GM23338 (cell line): Measurements from ENCODE around the gene ADI1. TPM values are rescaled to one million over a fixed set of nuclear protein-coding genes. Genes with fewer than 3 reads are reported as not detected.

Source experiments
- ATAC-seq: fragments of 200-7000 bp; cut with Tn5 transposase; 3 replicates; pipeline ENCODE4 v1.9.1; 2020
- DNase-seq: peaks from one replicate; pipeline ENCODE4 v3.0.0-alpha.2; 2015; ENCODE audit warnings: low spot score
- H2AFZ ChIP-seq: fragments of 200-600 bp; sonication (generic); 2 replicates; pipeline ENCODE4 v1.8.0; 2016; ENCODE audit warnings: antibody characterized with exemption, mild to moderate bottlenecking, moderate library complexity
- H3F3A ChIP-seq: fragments of 200-600 bp; sonication (generic); replicated peaks from 2 replicates; pipeline ENCODE4 v1.8.0; 2017; ENCODE audit warnings: antibody characterized with exemption, mixed run types, low read depth
- H3K27ac ChIP-seq: fragments of 200-600 bp; sonication (generic); 2 replicates; pipeline ENCODE4 v1.6.1; 2016; ENCODE audit warnings: low read depth
- H3K27me3 ChIP-seq: fragments of 200-600 bp; sonication (generic); 2 replicates; pipeline ENCODE4 v1.8.0; 2016; ENCODE audit warnings: mild to moderate bottlenecking, mixed run types, moderate library complexity; ENCODE audit not compliant: insufficient read depth
- H3K36me3 ChIP-seq: fragments of 200-600 bp; sonication (generic); 2 replicates; pipeline ENCODE4 v1.8.0; 2016; ENCODE audit warnings: mild to moderate bottlenecking; ENCODE audit not compliant: insufficient read depth
- H3K4me1 ChIP-seq: fragments of 200-600 bp; sonication (generic); 2 replicates; pipeline ENCODE4 v1.8.0; 2016; ENCODE audit warnings: mild to moderate bottlenecking, moderate library complexity; ENCODE audit not compliant: insufficient read depth
- H3K4me2 ChIP-seq: fragments of 200-600 bp; sonication (generic); 2 replicates; pipeline ENCODE4 v1.7.1; 2017; ENCODE audit warnings: mixed run types
- H3K4me3 ChIP-seq: fragments of 200-600 bp; sonication (generic); 2 replicates; pipeline ENCODE4 v1.6.1; 2016; ENCODE audit warnings: mixed run types
- H3K79me2 ChIP-seq: fragments of 200-600 bp; sonication (generic); replicated peaks from 2 replicates; pipeline ENCODE4 v1.8.0; 2017; ENCODE audit warnings: mild to moderate bottlenecking; ENCODE audit not compliant: insufficient read depth
- H3K9me2 ChIP-seq: fragments of 200-600 bp; sonication (generic); 2 replicates; pipeline ENCODE4 v1.8.0; 2017; ENCODE audit not compliant: insufficient read depth
- H4K20me1 ChIP-seq: fragments of 200-600 bp; sonication (generic); replicated peaks from 2 replicates; pipeline ENCODE4 v1.8.0; 2017; ENCODE audit warnings: mild to moderate bottlenecking; ENCODE audit not compliant: insufficient read depth
- H3K27ac Mint-ChIP-seq: 2 replicates; pipeline ENCODE4 v1.8.0; 2020; ENCODE audit warnings: inconsistent platforms, mild to moderate bottlenecking, moderate library complexity, mixed read lengths
- H3K27me3 Mint-ChIP-seq: 3 replicates; pipeline ENCODE4 v1.8.0; 2022; ENCODE audit warnings: low read depth, mild to moderate bottlenecking, moderate library complexity, mixed read lengths, inconsistent platforms; ENCODE audit not compliant: insufficient read depth, poor library complexity
- H3K36me3 Mint-ChIP-seq: 3 replicates; pipeline ENCODE4 v1.8.0; 2021; ENCODE audit warnings: low read depth, mild to moderate bottlenecking, inconsistent platforms, moderate library complexity, mixed read lengths
- H3K4me1 Mint-ChIP-seq: 3 replicates; pipeline ENCODE4 v1.8.0; 2020; ENCODE audit warnings: mild to moderate bottlenecking, inconsistent platforms, mixed read lengths
- H3K4me3 Mint-ChIP-seq: 3 replicates; pipeline ENCODE4 v1.8.0; 2021; ENCODE audit warnings: moderate library complexity, mild to moderate bottlenecking, inconsistent platforms, mixed read lengths
- H3K9me3 Mint-ChIP-seq: 3 replicates; pipeline ENCODE4 v1.8.0; 2020; ENCODE audit warnings: moderate library complexity, mild to moderate bottlenecking, inconsistent platforms, mixed read lengths
- CREB1 ChIP-seq: fragments of 250-450 bp; sonication (Bioruptor Pico); IDR thresholded peaks from 2 replicates; pipeline ENCODE4 v1.5.0; 2020; ENCODE audit warnings: low read depth, mild to moderate bottlenecking, moderate library complexity
- EZH2 ChIP-seq: fragments of 200-600 bp; sonication (generic); IDR thresholded peaks from one replicate; pipeline ENCODE4 v1.8.0; 2017; ENCODE audit warnings: antibody characterized with exemption, mild to moderate bottlenecking, low read depth; ENCODE audit not compliant: unreplicated experiment
- EZH2phosphoT487 ChIP-seq: fragments of 200-600 bp; sonication (generic); IDR thresholded peaks from one replicate; pipeline ENCODE4 v1.8.1; 2018; ENCODE audit warnings: antibody characterized with exemption; ENCODE audit not compliant: unreplicated experiment
- JUNB ChIP-seq: IDR thresholded peaks from one replicate; pipeline ENCODE4 v1.6.1; 2016; ENCODE audit warnings: antibody characterized with exemption; ENCODE audit not compliant: unreplicated experiment
- NANOG ChIP-seq: IDR thresholded peaks from 2 replicates; pipeline ENCODE4 v1.6.1; 2016; ENCODE audit warnings: antibody characterized with exemption, borderline replicate concordance
- POLR2AphosphoS5 ChIP-seq: IDR thresholded peaks from 2 replicates; pipeline ENCODE4 v1.6.1; 2016; ENCODE audit warnings: antibody characterized with exemption, low read depth
- STAT1 ChIP-seq: IDR thresholded peaks from one replicate; pipeline ENCODE4 v1.6.1; 2016; ENCODE audit warnings: antibody characterized with exemption; ENCODE audit not compliant: unreplicated experiment
- ZNF114 ChIP-seq: fragments of 250-450 bp; sonication (Bioruptor Pico); IDR thresholded peaks from 2 replicates; pipeline ENCODE4 v1.5.0; 2020; ENCODE audit warnings: mild to moderate bottlenecking, moderate library complexity
- ZNF331 ChIP-seq: fragments of 250-450 bp; sonication (Bioruptor Pico); IDR thresholded peaks from 2 replicates; pipeline ENCODE4 v1.5.0; 2020; ENCODE audit warnings: low read depth, mild to moderate bottlenecking, moderate library complexity
- polyA plus RNA-seq: library from polyadenylated mRNA; unstranded; fragments of >200 nt; fragmentation: Nextera tagmentation; extraction: Ambion mirVana; gene quantifications from 2 replicates; pipeline ENCODE4 v1.2.1, GENCODE V29; 2016
- total RNA-seq: library from RNA; depleted of rRNA; stranded (reverse); fragments of >200 nt; shearing (Covaris generic); gene quantifications from 2 replicates; pipeline ENCODE4 v1.2.3, GENCODE V29; 2014
- TF ChIP-seq, protein P1 (sequence below): fragments of 250-450 bp; sonication (Bioruptor Pico); IDR thresholded peaks from 2 replicates; pipeline ENCODE4 v1.5.0; 2020; ENCODE audit warnings: mild to moderate bottlenecking, moderate library complexity
- TF ChIP-seq, protein P2 (sequence below), 2 experiments: fragments of 200-600 bp in 1 of 2; sonication (generic) in 1 of 2; conservative IDR thresholded peaks; 2 replicates each; pipeline versions ENCODE4 v1.5.1 to v1.6.1; 2016 to 2017; ENCODE audit warnings: antibody characterized with exemption in 2 of 2, low read depth in 2 of 2, mild to moderate bottlenecking in 2 of 2, moderate library complexity in 1 of 2
- TF ChIP-seq, protein P3 (sequence below): IDR thresholded peaks from one replicate; pipeline ENCODE4 v1.6.1; 2018; ENCODE audit warnings: antibody characterized with exemption; ENCODE audit not compliant: unreplicated experiment
- TF ChIP-seq, protein P4 (sequence below): IDR thresholded peaks from 2 replicates; pipeline ENCODE4 v1.6.1; 2016; ENCODE audit warnings: antibody characterized with exemption

The ADI1 gene
- total and polyA plus RNA-seq, 2 experiments from 2014 or later, result 16.3 to 31.9 TPM

DNA sequence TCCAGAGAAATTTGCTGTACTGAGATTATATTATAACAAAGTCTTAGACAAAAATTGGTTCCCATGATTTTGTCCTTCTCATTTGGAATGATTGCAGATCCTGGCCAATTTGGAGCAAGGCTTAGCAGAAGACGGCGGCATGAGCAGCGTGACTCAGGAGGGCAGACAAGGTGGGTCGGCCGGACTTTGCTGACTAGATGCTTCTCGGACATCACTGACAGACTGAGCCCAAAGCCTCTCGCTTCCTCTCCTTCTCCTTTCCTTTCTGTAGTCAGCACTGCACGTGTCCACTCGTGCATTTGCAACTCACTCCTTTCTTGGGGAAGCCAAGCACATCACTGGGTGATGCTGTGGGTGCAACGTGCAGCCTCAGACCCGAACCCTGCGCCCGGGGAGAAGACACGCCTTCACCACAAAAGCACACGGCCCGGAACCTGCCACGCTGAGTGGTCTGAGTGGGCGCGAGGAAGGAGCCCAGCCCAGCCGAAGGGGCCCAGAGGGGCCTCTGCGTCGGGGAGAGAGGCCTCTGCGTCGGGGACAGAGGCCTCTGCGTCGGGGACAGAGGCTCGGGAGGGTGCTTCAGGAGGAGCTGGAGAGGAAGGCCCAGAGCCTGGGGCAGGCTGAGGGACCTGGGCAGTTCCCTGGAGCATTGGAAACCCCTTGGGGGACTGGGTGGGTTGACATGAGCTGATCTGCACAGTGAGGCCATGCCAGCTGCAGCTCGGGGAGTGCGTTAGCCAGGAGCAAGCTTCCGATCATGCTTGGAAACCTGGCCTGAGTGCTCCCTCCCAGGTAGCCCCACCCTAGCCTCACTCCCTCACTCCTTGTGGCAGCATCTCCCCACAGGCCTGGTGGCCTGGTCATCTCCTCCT is 61.6 kb downstream of the ADI1 start:
- Histone ChIP-seq H4K20me1 (no peaks in the 10 kb centered on the region), H3K9me2 (no peaks in the 10 kb centered on the region), H3K79me2 (no peaks in the 10 kb centered on the region), H3K36me3 (no peaks in the 10 kb centered on the region), H3F3A (no peaks in the 10 kb centered on the region), H3K27ac (no peak overlapping the region), H3K4me1 (no peaks in the 10 kb centered on the region), H3K27me3 (no peaks in the 10 kb centered on the region), H3K4me3 (no peak overlapping the region), H3K4me2 (no peak overlapping the region), H2AFZ (no peak overlapping the region)
- Mint-ChIP-seq H3K27me3 (peaks cover 7% of the 10 kb centered on the region), H3K9me3 (no peaks in the 10 kb centered on the region), H3K4me1 (peaks cover 19% of the 10 kb centered on the region), H3K27ac (no peak overlapping the region), H3K4me3 (no peak overlapping the region), H3K36me3 (peaks cover 9% of the 10 kb centered on the region)
- TF ChIP-seq ZNF114 (CRISPR knock-in tag), result no peak
- TF ChIP-seq ZNF331, result no peak
- TF ChIP-seq, protein P1, sequence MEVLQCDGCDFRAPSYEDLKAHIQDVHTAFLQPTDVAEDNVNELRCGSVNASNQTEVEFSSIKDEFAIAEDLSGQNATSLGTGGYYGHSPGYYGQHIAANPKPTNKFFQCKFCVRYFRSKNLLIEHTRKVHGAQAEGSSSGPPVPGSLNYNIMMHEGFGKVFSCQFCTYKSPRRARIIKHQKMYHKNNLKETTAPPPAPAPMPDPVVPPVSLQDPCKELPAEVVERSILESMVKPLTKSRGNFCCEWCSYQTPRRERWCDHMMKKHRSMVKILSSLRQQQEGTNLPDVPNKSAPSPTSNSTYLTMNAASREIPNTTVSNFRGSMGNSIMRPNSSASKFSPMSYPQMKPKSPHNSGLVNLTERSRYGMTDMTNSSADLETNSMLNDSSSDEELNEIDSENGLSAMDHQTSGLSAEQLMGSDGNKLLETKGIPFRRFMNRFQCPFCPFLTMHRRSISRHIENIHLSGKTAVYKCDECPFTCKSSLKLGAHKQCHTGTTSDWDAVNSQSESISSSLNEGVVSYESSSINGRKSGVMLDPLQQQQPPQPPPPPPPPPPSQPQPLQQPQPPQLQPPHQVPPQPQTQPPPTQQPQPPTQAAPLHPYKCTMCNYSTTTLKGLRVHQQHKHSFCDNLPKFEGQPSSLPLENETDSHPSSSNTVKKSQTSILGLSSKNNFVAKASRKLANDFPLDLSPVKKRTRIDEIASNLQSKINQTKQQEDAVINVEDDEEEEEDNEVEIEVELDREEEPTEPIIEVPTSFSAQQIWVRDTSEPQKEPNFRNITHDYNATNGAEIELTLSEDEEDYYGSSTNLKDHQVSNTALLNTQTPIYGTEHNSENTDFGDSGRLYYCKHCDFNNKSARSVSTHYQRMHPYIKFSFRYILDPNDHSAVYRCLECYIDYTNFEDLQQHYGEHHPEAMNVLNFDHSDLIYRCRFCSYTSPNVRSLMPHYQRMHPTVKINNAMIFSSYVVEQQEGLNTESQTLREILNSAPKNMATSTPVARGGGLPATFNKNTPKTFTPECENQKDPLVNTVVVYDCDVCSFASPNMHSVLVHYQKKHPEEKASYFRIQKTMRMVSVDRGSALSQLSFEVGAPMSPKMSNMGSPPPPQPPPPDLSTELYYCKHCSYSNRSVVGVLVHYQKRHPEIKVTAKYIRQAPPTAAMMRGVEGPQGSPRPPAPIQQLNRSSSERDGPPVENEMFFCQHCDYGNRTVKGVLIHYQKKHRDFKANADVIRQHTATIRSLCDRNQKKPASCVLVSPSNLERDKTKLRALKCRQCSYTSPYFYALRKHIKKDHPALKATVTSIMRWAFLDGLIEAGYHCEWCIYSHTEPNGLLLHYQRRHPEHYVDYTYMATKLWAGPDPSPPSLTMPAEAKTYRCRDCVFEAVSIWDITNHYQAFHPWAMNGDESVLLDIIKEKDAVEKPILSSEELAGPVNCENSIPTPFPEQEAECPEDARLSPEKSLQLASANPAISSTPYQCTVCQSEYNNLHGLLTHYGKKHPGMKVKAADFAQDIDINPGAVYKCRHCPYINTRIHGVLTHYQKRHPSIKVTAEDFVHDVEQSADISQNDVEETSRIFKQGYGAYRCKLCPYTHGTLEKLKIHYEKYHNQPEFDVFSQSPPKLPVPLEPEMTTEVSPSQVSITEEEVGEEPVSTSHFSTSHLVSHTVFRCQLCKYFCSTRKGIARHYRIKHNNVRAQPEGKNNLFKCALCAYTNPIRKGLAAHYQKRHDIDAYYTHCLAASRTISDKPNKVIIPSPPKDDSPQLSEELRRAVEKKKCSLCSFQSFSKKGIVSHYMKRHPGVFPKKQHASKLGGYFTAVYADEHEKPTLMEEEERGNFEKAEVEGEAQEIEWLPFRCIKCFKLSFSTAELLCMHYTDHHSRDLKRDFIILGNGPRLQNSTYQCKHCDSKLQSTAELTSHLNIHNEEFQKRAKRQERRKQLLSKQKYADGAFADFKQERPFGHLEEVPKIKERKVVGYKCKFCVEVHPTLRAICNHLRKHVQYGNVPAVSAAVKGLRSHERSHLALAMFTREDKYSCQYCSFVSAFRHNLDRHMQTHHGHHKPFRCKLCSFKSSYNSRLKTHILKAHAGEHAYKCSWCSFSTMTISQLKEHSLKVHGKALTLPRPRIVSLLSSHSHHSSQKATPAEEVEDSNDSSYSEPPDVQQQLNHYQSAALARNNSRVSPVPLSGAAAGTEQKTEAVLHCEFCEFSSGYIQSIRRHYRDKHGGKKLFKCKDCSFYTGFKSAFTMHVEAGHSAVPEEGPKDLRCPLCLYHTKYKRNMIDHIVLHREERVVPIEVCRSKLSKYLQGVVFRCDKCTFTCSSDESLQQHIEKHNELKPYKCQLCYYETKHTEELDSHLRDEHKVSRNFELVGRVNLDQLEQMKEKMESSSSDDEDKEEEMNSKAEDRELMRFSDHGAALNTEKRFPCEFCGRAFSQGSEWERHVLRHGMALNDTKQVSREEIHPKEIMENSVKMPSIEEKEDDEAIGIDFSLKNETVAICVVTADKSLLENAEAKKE (CRISPR knock-in tag), result no peak
- no peak for TF ChIP-seq EZH2phosphoT487
- no peak for TF ChIP-seq CREB1
- TF ChIP-seq EZH2, result no peak
- TF ChIP-seq, protein P2, sequence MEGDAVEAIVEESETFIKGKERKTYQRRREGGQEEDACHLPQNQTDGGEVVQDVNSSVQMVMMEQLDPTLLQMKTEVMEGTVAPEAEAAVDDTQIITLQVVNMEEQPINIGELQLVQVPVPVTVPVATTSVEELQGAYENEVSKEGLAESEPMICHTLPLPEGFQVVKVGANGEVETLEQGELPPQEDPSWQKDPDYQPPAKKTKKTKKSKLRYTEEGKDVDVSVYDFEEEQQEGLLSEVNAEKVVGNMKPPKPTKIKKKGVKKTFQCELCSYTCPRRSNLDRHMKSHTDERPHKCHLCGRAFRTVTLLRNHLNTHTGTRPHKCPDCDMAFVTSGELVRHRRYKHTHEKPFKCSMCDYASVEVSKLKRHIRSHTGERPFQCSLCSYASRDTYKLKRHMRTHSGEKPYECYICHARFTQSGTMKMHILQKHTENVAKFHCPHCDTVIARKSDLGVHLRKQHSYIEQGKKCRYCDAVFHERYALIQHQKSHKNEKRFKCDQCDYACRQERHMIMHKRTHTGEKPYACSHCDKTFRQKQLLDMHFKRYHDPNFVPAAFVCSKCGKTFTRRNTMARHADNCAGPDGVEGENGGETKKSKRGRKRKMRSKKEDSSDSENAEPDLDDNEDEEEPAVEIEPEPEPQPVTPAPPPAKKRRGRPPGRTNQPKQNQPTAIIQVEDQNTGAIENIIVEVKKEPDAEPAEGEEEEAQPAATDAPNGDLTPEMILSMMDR (conservative IDR thresholded peaks at IDR 0.05; ENCODE audit: low read depth in 2 of 2), result no peak
- TF ChIP-seq, protein P3, sequence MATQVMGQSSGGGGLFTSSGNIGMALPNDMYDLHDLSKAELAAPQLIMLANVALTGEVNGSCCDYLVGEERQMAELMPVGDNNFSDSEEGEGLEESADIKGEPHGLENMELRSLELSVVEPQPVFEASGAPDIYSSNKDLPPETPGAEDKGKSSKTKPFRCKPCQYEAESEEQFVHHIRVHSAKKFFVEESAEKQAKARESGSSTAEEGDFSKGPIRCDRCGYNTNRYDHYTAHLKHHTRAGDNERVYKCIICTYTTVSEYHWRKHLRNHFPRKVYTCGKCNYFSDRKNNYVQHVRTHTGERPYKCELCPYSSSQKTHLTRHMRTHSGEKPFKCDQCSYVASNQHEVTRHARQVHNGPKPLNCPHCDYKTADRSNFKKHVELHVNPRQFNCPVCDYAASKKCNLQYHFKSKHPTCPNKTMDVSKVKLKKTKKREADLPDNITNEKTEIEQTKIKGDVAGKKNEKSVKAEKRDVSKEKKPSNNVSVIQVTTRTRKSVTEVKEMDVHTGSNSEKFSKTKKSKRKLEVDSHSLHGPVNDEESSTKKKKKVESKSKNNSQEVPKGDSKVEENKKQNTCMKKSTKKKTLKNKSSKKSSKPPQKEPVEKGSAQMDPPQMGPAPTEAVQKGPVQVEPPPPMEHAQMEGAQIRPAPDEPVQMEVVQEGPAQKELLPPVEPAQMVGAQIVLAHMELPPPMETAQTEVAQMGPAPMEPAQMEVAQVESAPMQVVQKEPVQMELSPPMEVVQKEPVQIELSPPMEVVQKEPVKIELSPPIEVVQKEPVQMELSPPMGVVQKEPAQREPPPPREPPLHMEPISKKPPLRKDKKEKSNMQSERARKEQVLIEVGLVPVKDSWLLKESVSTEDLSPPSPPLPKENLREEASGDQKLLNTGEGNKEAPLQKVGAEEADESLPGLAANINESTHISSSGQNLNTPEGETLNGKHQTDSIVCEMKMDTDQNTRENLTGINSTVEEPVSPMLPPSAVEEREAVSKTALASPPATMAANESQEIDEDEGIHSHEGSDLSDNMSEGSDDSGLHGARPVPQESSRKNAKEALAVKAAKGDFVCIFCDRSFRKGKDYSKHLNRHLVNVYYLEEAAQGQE, result no peak
- no peak for TF ChIP-seq STAT1
- TF ChIP-seq, protein P4, sequence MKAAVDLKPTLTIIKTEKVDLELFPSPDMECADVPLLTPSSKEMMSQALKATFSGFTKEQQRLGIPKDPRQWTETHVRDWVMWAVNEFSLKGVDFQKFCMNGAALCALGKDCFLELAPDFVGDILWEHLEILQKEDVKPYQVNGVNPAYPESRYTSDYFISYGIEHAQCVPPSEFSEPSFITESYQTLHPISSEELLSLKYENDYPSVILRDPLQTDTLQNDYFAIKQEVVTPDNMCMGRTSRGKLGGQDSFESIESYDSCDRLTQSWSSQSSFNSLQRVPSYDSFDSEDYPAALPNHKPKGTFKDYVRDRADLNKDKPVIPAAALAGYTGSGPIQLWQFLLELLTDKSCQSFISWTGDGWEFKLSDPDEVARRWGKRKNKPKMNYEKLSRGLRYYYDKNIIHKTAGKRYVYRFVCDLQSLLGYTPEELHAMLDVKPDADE, result no peak
- no peak for TF ChIP-seq NANOG
- TF ChIP-seq POLR2AphosphoS5, result no peak
- no peak for TF ChIP-seq JUNB
- DNase-seq (no peak), ATAC-seq (no peak)
